HG03175 (cell line): ENCODE results near the gene CYTH1.
"Not testable (repeated sequence)": the region's sequence is repeated elsewhere in the genome, so short reads cannot be mapped to it uniquely, and the experiment has no call there.

Experiments used
- ATAC-seq: cut with Tn5 transposase; IDR thresholded peaks from one replicate; pipeline ENCODE4 v1.9.1; 2021; ENCODE audit warnings: mild to moderate bottlenecking, moderate library complexity; ENCODE audit not compliant: unreplicated experiment

CYTH1 gene

DNA sequence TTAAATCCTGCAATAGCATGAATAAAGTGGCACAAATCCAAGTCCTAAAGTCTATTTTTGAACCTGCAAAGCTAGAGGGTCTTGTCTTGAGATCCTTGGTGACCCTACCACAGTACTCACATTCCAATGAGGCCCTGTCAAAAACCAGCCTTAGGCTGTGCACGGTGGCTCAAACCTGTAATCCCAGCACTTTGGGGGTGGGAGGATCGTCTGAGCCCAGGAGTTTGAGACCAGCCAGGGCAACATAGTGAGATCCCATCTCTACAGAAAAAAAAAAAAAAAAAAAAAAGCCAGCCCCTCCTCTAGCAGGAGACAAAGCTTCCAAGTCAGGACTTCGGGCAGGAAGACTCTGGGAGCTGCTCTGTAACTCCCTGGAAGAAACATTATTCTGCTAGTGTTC, 16.3 kb downstream of the CYTH1 start:
- ATAC-seq, result no peak

DNA sequence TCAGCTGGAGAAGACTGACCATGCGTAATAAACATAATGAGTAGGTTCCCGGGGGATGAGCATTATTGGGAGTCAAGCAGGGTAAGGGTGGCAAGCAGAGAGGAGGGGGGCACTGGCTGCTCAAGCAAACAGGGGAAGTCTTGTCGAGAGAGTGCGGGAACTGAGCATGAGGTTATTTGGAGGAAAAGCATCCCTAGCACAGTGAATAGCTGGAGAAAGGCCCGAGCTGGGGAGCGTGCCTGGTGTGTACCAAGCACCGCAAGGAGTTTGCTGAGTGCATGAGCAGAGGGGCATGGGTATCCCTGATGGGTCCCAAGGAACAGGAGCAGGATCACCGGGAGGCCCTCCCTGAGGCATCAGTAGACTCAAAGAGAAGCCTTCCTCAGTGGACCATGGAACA, 17.2 kb downstream of the CYTH1 start:
- ATAC-seq, result no peak

DNA sequence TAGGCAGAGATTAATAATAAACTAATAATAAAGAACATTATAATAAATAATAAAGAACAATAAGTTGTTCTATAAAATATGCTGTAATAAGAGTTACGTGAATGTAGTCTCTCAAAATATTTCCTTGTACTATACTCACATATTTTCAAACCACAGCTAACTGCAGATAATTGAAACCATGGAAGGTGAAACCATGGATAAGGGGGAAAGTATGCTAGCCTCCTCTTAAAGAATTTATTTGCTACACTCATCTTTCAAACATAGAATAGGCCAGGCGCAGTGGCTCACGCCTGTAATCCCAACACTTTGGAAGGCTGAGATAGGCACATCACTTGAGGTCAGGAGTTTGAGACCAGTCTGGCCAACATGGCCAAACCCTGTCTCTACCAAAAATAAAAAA, 18.5 kb downstream of the CYTH1 start:
- no peak for ATAC-seq

DNA sequence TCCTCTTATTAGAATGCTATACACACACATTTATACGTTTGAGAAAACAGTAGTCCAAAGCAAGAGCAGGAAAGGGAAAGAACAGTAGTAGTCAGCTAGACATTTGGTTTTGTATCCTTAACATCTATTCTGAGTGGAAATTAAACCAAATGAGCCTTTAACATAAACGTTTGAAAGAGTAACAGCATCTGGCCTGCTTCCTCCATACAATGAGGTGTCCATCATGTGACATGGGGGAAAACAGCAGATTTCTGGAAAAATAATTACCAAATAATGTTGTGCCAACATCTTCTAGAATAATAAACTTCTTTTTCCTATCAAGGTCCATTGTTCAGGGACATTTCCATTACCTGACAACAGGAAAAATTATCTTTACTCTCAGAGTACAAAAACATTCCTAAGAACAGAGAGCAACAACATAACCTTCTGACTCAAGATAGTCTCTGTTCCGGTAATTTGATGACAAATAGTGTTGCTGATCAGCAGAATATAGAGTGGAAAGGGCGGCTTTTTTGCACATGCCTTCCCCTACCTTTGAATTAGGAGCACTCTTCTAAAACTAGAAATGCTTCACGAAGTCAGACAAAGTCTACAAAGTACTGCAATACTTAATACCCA, 20.2 kb downstream of the CYTH1 start:
- ATAC-seq, result no peak

DNA sequence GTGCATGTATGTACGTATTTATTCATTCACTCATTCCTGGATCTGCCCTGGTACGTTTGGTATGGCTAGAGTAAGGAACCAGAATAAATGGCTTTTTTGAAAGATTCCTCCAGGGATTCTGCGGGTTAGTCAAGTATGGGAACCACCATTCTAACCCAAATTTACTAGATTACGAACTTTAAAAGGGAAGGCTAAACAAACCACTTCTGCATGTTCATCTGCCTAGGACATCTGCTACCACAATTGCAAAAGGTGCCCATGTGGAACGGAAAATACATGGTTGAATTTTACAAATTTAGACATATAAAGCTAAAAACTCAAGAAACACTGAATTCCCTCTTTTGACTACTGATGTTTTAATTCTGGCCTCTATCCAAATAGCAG, 22.1 kb downstream of the CYTH1 start:
- no peak for ATAC-seq

DNA sequence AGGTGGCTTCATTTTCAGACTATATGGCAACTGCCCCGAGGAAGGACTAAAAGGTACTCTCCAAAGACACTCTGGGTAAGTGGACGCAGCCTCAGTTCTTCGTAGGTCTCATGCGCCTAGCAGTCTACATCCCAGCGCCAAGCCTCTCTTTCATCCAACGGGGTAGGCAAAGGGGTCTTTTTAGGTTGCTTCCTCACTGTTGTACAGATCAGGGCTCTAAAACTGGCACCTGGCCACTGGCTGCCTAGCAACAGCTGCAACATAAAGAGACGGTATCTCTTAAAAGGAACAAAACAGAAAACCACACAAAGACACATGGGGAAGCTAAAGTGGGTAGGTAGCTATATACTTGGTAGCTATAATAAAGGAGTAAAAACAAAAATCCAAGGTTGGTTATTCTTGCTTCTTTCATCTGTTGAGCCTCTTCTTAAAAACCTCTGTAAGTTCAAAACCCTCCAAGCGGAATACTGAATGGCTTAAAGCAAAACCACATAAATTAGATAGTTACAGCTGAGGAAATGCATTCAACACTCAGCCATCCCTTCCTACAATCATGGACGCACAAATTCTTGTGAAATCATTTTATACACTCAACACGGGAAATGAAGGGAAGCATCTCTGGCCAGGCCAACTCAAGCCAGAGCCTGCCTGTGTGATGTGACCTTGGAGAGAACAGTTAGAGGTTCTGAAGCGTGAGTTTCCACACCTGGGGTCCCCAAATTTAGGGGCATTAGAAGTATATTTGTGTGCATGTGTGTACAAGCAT, 22.7 kb downstream of the CYTH1 start:
- ATAC-seq, result peak; percentile 64

DNA sequence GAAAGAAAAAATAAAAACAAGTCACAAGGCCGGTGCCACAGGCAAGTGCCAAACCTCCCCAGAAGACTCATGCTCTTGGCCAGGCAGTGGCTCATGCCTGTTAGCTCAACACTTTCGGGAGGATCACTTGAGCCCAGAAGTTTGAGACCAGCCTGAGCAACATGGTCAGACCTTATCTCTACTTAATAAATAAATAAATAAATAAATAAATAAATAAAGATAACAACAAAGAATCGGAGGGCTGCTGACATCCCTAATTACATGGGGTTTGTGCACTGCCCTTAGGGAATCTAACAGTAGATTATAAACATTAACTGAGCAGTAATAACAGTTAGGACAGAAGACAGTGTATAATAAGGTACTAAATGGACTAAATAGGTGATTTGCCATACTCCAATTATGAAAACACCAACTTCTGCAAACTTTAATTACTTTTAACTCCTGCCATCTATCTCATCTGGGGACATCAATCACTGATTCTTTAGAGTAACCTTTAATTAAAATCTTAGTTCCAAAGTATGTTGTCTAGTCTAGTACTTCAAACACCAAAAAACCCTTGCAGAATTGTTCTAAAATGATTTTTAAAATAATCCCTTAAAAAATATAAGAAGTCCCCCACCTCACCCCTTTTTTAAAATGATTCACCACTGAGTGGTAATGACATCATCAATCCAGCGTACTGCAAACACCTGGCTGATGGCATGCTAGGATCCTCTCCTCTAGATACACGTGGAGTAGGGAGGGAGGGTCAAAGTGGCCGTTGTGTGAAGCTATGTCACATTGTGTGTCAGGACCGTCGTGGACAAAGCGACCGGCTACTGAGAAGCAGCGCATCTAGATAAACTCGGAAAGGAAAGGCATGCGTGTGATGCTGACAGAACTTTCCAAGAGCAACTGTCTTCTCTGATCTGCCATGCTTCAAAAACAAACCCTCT, 28.5 kb downstream of the CYTH1 start:
- ATAC-seq, result no peak

DNA sequence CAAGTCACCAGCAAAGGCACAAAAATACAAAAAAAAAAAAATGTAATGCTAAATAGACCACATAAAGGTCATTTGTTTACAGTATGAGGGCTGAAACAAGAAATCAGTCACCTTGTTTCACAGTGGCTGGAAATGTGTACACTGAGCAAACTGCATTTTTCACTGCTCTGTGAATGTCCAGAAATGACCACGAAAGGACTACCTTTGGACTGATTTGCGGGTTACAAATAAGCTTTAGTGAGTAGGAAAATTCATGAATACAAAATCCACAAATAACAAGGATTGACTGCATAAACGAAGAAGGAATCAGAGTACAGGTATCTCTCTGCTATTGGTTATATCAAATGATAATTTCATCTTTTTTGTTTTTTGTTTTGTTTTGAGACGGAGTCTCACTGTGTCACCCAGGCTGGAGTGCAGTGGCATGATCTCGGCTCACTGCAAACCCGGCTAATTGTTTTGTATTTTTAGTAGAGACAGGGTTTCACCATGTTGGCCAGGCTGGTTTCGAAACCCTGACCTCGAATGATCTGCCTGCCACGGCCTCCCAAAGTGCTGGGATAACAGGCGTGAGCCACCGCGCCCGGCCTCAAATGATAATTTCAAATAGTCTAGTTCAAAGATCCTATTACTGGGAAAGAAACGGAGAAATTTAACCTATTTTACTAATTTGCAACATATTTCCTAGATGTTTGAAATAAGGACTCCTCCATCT, 30.5 kb downstream of the CYTH1 start:
- ATAC-seq, result no peak

DNA sequence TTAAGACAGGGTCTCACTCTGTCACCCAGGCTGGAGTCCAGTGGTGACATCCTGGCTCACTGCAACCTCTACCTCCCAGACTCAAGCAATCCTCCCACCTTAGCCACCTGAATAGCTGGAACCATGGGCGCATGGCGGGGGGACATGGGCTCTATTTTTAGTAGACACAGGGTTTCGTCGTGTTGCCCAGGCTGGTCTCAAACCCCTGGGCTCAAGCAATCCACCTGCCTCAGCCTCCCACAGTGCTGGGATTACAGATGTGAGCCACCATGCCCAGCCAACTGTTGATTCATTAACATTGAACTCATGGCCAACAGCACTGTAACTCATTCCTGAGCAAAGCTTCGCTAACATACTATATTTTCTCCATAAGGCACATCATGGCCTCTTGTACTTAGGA, 31.1 kb downstream of the CYTH1 start:
- not testable (repeated sequence) for ATAC-seq

DNA sequence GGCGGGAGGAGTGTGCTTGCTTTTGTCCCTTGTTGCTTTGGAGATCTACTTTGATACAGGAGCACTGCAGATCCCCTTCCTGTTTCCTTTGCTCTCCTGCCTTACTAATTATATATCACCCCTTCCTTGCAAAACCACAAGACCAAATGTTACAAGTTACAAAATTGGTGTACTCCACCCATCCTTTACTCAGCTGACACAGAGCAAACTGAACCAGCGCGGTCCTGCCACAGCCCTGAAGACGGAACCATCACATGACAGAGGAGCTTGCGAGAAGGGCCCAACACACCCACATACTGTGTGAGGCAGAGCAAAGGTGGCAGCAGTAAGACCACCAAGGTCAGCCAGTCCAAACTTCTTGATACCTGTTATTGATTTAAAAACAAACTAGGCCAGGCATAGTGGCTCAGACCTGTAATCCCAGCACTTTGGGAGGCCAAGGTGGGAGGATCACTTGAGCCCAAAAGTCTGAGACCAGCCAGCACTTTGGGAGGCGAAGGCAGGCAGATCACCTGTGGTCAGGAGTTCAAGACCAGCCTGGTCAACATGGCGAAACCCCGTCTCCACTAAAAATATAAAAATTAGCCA, 33.2 kb downstream of the CYTH1 start:
- ATAC-seq, result peak; percentile 48

DNA sequence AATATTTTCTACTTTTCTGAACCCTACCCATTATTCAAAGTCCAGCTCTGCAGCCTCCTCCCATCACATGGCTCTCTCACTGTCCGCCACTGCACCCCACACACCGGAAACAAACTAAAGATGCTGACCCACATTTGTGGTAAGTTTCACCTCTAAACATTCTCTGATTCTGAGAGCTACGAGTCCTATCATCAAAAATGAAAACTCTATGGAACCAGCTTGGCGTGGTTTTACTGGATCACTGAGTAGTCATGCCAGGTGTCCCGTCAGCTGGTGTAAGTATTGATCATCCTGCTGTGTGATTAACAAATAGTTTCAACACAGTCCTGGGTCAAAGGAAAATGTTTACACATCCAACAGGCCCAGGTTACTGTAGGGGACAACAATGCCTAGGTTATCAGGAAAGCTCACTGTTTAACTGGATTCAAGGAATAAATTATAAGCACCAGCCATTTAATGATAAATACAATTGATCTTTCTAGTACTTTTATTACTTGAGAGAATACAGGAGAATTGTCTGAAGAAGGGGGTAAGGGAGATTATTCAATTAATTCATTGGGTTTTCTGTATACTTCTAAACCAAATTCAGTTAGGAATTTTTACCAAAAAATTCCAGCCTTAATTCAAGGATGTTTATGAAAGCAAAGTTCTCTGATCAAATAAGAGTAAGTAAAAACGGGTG, 33.9 kb downstream of the CYTH1 start:
- peak; percentile 65 for ATAC-seq

DNA sequence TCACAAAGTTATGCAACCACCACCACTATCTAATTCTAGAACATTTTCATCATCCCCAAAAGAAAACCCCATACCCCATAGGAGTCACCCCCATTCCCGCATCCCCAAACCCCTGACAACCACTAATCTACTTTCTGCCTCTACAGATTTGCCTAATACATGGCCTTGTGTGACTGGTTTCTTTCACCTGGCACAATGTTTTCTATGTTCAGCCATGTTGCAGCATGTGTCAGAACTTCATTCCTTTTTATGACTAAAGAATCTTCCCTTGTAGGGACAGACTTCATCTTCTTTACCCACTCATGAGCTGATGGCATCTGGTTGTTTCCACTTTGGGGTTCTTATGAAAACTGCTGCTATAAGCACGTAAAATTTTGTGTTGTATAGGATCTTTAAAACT, 34.6 kb downstream of the CYTH1 start:
- no peak for ATAC-seq

DNA sequence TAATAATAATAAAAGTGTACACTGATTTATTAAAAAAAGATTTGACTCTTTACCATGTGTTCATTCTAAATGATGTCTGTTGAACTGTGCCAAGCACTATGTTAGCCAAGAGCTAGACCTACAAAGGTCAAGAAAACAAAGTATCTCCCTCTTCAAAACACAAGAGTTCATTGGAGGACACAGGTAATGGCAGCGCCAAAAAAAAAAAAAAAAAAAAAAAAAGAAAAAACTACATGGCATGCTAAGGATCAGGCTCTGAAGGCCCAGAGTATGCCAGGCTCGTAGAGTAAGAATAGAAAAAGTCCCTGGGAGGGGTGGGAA, 35.2 kb downstream of the CYTH1 start:
- no peak for ATAC-seq

DNA sequence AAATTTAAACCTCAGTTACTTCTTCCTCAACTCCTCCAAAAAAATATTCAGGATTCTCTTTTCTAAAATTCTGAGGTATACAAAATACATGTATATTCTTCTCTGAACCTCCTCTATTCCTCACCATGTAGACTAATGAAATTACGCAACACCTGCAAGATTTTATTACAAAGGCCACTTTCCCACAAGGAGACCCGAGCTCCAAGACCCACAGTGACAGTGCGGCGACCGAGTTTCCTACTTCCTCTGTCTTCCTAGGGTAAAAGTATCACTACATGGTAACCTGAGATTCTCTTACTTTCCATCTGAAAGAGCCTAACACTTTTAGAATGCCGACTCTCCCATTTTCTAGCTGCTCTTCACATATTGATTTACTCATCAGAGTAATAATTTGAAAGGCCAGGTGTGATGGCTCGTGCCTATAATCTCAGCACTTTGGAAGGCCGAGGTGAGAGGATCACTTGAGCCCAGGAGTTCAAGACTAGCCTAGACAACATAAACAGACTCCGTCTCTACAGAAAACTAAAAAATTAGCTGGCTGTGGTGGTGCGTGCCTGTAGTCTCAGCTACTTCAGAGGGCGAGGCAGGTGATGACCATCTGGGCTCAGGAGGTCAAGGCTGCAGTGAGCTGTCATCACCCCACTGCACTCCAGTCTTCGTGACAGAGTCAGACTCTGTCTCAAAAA, 35.7 kb downstream of the CYTH1 start:
- ATAC-seq, result no peak

DNA sequence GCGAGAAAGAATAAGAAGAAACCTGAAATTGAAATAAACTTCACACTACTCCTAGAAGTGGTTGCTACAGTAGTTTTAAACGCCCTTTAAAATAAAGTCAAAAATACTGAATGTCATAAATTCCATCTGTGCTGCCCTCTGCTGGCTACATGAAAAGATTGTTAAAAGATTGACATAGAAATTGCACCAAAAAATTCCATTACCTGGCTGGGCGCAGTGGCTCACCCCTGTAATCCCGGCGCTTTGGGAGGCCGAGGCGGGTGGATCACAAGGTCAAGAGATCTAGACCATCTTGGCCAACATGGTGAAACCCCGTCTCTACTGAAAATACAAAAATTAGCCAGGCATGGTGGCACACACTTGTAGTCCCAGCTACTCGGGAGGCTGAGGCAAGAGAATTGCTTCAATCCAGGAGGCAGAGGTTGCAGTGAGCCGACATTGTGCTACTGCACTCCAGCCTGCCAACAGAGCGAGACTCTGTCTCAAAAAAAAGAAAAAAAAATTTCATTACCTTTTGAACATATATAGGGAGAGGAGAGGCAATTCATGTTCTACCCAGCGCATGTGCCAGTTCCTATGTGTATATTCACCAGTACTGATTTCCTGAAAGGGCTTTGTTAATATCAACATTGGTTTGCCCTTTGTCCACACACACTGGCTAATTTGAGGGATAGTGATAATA, 36.5 kb downstream of the CYTH1 start:
- ATAC-seq, result no peak

DNA sequence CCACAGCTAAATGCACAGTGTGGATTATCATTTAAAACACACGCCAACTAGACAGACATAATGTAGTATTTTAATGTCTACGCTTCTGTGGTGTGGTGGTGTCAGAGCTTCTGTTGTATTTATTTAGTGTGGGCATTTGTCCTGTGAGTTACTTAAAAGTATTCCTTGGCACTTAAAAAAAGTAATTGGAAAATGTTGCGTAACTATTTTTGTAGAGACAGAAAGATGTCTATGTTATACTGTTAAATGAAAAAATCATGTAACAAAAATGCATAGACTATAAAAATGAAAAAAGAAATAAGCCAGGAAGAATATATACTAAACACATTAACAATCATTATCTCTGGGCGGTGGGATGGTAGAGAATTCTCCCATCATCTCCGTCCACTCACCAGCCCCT, 39.2 kb downstream of the CYTH1 start:
- ATAC-seq, result no peak

DNA sequence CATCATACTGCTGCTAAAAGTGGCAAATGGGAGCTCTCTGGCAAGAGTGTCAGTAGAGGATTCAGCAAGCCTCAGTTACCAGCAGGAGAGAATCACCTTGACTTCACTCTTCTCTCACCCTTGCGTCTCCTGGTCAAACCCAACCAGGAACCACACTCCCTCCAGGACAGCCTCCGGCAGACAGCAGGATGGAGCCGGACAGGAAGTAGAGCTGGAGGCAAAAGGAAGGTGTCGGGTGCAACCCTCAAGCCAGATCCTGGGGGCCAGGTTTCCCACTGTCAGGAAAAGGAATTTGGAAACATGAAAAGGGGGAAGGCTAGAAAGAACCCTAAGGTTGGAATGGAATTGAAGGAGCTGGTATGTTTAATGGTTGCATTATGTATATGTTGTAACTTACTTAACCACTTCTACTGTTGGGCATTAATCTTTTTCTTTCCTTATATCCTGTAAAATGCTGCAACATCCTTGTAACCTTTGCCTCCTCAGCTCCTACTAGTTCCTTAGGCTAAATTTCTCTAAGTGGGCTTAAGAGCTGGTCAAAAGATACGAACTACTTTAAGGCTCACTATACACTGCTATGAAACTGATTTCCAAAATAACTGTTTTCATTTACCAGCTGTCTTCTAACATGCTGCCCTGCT, 40.3 kb downstream of the CYTH1 start:
- no peak for ATAC-seq

DNA sequence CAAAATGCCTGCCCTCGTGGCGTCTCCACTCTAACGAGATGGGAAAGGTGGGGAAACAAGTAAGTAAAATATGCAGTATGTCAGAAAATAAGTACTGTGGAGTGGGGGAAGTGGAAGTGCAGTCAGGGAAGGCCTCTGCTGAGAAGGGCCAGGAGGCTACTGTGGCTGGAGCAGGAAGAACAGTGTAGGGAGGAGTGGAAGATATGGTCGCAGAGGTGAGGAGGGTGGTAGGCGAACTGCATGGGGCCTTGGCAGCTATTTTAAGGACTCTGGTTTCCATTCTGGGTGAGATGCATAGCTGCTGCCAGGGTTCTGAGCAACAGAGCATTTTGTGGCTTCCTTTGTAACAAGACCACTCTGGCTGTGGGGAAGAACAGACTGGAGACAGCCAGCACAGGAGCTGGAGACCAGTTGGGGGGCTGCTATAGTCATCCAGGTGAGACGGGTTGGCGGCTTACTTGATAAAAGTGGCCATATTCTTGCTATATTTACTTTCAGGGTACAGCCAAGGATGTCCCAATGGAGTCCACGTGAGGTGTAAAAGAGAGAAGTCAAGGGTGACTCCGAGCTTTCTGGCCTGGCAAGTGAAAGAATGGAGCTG, 42.6 kb downstream of the CYTH1 start:
- no peak for ATAC-seq
